Uterus (tissue), 2 donors: Measurements from ENCODE around the gene DPEP1.

Experiments used
- CTCF ChIP-seq, 4 experiments: fragments of 200-600 bp in 2 of 4; fragments of 450-650 bp in 2 of 4; sonication (generic) in 2 of 4; IDR thresholded peaks; one replicate each; pipeline ENCODE4 v1.5.1; 2016 to 2019; ENCODE audit warnings: antibody characterized with exemption in 4 of 4, mild to moderate bottlenecking in 2 of 4, moderate library complexity in 1 of 4
- POLR2A ChIP-seq, 2 donors: fragments of 450-650 bp; IDR thresholded peaks; one replicate each; pipeline ENCODE4 v1.6.1; 2016; ENCODE audit warnings: antibody characterized with exemption in 2 of 2, mild to moderate bottlenecking in 1 of 2, moderate library complexity in 1 of 2

GRCh38 chr16:89581861-89582563 lies 31.4 kb upstream of the DPEP1 start:
- no peak for TF ChIP-seq CTCF (IDR thresholded peaks at IDR 0.05)
- TF ChIP-seq POLR2A (IDR thresholded peaks at IDR 0.05), result no peak
